ENCODE data around the gene DSCAML1. TPM values are rescaled to one million over a fixed set of nuclear protein-coding genes. Genes with fewer than 3 reads are reported as not detected.

DSCAML1 gene
- total RNA-seq, 4 donors from 2014 or later = 0.20 to 1.1 (median 0.36) TPM

DNA sequence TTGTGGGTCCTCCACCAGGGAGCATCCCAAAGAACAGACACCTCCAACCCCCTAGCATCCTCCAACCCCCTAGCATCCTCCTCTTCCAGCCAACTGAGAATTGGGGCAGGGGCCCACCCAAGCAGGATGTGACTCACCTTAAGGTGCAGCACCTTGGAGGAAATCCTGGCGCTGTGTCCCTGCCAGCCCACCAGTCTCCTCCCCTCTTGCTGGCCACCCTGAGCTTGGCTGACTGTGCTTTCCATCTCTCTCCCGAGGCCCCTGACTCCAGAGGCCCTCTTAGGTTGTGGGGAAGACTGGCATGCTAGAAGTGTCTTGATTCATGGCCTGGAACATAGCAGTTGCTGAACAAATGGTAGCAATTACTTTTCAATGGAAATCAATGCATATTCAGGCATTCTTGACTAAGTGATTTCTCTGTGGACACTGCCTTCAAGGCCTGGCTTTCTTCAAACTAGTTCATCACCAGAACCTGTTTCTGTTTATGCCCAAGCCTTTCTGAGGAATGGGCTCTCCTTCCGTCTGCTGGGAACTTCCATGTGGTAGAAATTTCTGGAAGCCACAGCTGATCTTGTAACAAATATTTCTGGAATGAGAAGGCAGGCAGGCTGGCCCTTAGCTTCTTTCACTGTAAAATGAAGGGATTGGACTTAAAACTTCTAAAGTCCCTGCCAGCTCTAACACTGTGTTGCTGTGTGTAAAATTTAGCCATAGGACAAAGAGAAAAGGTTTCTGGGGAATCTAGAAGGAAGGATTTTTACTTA lies 408.8 kb downstream of the DSCAML1 start:
- H3K4me3 ChIP-seq = no peak overlapping the region
- TF ChIP-seq POLR2A (IDR thresholded peaks at IDR 0.05) = no peak
- no peak for TF ChIP-seq EP300 (IDR thresholded peaks at IDR 0.05)
- no peak for TF ChIP-seq CTCF (IDR thresholded peaks at IDR 0.05)
- 71 to 87% methylated on average over 3 of the region's 3 CpGs for WGBS, 2 donors
- H3K9me3 ChIP-seq = no peaks in the 10 kb centered on the region
- peaks cover 0 to 100% (median 25%) of the 10 kb centered on the region in 3 donors for H3K36me3 ChIP-seq
- no peaks in the 10 kb centered on the region for H3K4me1 ChIP-seq
- DNase-seq (ENCODE audit: low spot score in 2 of 2) = no peak
- H3K27me3 ChIP-seq = no peaks in the 10 kb centered on the region
- no peak overlapping the region for H3K27ac ChIP-seq

- H3K27ac ChIP-seq = no peak overlapping the region
- H3K36me3 ChIP-seq = peaks cover 0 to 100% (median 17%) of the 10 kb centered on the region in 3 donors
- H3K27me3 ChIP-seq = no peaks in the 10 kb centered on the region
- 93 to 94% methylated on average over 9 of the region's 9 CpGs for WGBS, 2 donors
- TF ChIP-seq CTCF (IDR thresholded peaks at IDR 0.05) = no peak
- no peak for TF ChIP-seq EP300 (IDR thresholded peaks at IDR 0.05)
- no peak for TF ChIP-seq POLR2A (IDR thresholded peaks at IDR 0.05)
- no peak for DNase-seq (ENCODE audit: low spot score in 2 of 2)
- no peaks in the 10 kb centered on the region for H3K9me3 ChIP-seq
- no peaks in the 10 kb centered on the region for H3K4me1 ChIP-seq
- H3K4me3 ChIP-seq = no peak overlapping the region
Observed at GRCh38 chr11:117385906-117386305, 411.1 kb downstream of the DSCAML1 start.

GRCh38 chr11:117385471-117385870 lies 411.5 kb downstream of the DSCAML1 start:
- H3K4me3 ChIP-seq = no peak overlapping the region
- TF ChIP-seq POLR2A (IDR thresholded peaks at IDR 0.05) (no peak), EP300 (IDR thresholded peaks at IDR 0.05) (no peak), CTCF (IDR thresholded peaks at IDR 0.05) (no peak)
- H3K36me3 ChIP-seq = peaks cover 0 to 100% (median 15%) of the 10 kb centered on the region in 3 donors
- H3K27ac ChIP-seq = no peak overlapping the region
- no peaks in the 10 kb centered on the region for H3K9me3 ChIP-seq
- no peaks in the 10 kb centered on the region for H3K4me1 ChIP-seq
- 92 to 95% methylated on average over 3 of the region's 3 CpGs for WGBS, 2 donors
- no peaks in the 10 kb centered on the region for H3K27me3 ChIP-seq
- DNase-seq (ENCODE audit: low spot score in 2 of 2) = no peak

- 88 to 100% methylated on average over 1 of the region's 1 CpG for WGBS, 2 donors
- TF ChIP-seq POLR2A (IDR thresholded peaks at IDR 0.05) (no peak), EP300 (IDR thresholded peaks at IDR 0.05) (no peak), CTCF (IDR thresholded peaks at IDR 0.05) (no peak)
- H3K9me3 ChIP-seq = no peaks in the 10 kb centered on the region
- peaks cover 0 to 97% (median 15%) of the 10 kb centered on the region in 3 donors for H3K36me3 ChIP-seq
- no peak overlapping the region for H3K4me3 ChIP-seq
- no peak overlapping the region for H3K27ac ChIP-seq
- no peaks in the 10 kb centered on the region for H3K4me1 ChIP-seq
- no peaks in the 10 kb centered on the region for H3K27me3 ChIP-seq
- DNase-seq (ENCODE audit: low spot score in 2 of 2) = no peak
Observed at GRCh38 chr11:117384045-117384444, 413.0 kb downstream of the DSCAML1 start.

GRCh38 chr11:117382746-117383145 lies 414.3 kb downstream of the DSCAML1 start:
- peaks cover 0 to 96% (median 15%) of the 10 kb centered on the region in 3 donors for H3K36me3 ChIP-seq
- 79 to 94% methylated on average over 3 to 4 of the region's 4 CpGs for WGBS, 2 donors

More at GRCh38 chr11:117382746-117383145, 414.3 kb downstream of the DSCAML1 start:
- no peaks in the 10 kb centered on the region for H3K27me3 ChIP-seq
- no peak for TF ChIP-seq POLR2A (IDR thresholded peaks at IDR 0.05)
- no peaks in the 10 kb centered on the region for H3K4me1 ChIP-seq
- no peaks in the 10 kb centered on the region for H3K9me3 ChIP-seq
- DNase-seq (ENCODE audit: low spot score in 2 of 2) = no peak
- H3K4me3 ChIP-seq = no peak overlapping the region
- H3K27ac ChIP-seq = no peak overlapping the region

All from tibial nerve (tissue), 4 donors.